ENCODE results near the gene SHB.

GRCh38 chr9:38003230-38003629, 65.8 kb downstream of the SHB start:
- TF ChIP-seq CTCF (IDR thresholded peaks at IDR 0.05) (no peak), POLR2A (IDR thresholded peaks at IDR 0.05) (no peak)

Data from lower leg skin (tissue), 3 donors.